K562 (cell line): Measurements from ENCODE around the gene EPN2.

ENCODE experiments used
- ELF1 ChIP-seq: fragments of 200-800 bp; sonication (Bioruptor generic); IDR thresholded peaks from 2 replicates; pipeline ENCODE4 v1.6.1; 2016; ENCODE audit warnings: missing genetic modification characterization, missing compliant biosample characterization
- GTF2F1 ChIP-seq: IDR thresholded peaks from 2 replicates; pipeline ENCODE4 v1.6.1; 2011; ENCODE audit warnings: low read depth, low read length, improper control_type of control experiment
- MAFK ChIP-seq: IDR thresholded peaks from 2 replicates; pipeline ENCODE4 v1.6.1; 2011; ENCODE audit warnings: low read length, improper control_type of control experiment
- NFATC3 ChIP-seq: fragments of 450-650 bp; IDR thresholded peaks from 2 replicates; pipeline ENCODE4 v1.6.1; 2017; ENCODE audit warnings: mild to moderate bottlenecking
- SREBF2 ChIP-seq: sonication (generic); formaldehyde crosslinking; IDR thresholded peaks from 2 replicates; pipeline ENCODE4 v1.4.0; 2020; ENCODE audit warnings: mild to moderate bottlenecking, missing genetic modification reagents
- TAF1 ChIP-seq: IDR thresholded peaks from 2 replicates; pipeline ENCODE4 v1.6.1; 2011; ENCODE audit warnings: mild to moderate bottlenecking, low read length, moderate library complexity; ENCODE audit not compliant: insufficient read depth, control insufficient read depth, severe bottlenecking; ENCODE audit errors: extremely low read depth
- TF ChIP-seq, protein P1 (sequence below), 2 experiments: fragments of 450-650 bp; conservative IDR thresholded peaks; 2 replicates each; pipeline ENCODE4 v1.6.1; 2017; ENCODE audit warnings: mild to moderate bottlenecking in 2 of 2, moderate library complexity in 2 of 2
- TF ChIP-seq, protein P2 (sequence below): IDR thresholded peaks from 2 replicates; pipeline ENCODE4 v1.6.1; 2014; ENCODE audit warnings: antibody characterized with exemption
- TF ChIP-seq, protein P3 (sequence below): fragments of 450-650 bp; IDR thresholded peaks from 2 replicates; pipeline ENCODE4 v1.6.1; 2016; ENCODE audit warnings: low read depth, mild to moderate bottlenecking, moderate library complexity
- TF ChIP-seq, protein P4 (sequence below), 3 experiments: IDR thresholded peaks in 2 of 3; conservative IDR thresholded peaks in 1 of 3; 2 replicates each; pipeline ENCODE4 v1.5.1; 2011 to 2012; ENCODE audit warnings: low read length in 3 of 3, mild to moderate bottlenecking in 3 of 3, control low read depth in 2 of 3, improper control_type of control experiment in 1 of 3, inconsistent platforms in 1 of 3, low read depth in 1 of 3, mixed read lengths in 1 of 3, moderate library complexity in 1 of 3; ENCODE audit not compliant: insufficient read depth in 2 of 3

DNA sequence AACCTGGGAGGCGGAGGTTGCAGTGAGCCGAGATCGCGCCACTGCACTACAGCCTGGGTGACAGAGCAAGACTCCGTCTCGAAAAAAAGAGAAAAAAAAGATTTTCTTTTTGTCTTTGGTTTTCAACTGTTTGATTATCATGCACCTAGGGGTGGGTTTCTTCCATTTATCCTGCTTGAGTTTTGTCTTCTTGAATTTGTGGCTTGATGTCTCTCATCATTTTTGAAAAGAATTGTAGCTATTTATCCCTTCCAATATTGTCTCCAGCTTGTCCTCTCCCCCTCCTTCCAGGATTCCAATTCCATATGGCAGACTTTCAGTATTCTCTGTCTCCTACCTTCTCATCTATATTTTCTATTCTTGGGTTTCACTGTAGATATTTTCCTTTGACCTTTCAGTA, 117.6 kb downstream of the EPN2 start:
- TF ChIP-seq, protein P1, sequence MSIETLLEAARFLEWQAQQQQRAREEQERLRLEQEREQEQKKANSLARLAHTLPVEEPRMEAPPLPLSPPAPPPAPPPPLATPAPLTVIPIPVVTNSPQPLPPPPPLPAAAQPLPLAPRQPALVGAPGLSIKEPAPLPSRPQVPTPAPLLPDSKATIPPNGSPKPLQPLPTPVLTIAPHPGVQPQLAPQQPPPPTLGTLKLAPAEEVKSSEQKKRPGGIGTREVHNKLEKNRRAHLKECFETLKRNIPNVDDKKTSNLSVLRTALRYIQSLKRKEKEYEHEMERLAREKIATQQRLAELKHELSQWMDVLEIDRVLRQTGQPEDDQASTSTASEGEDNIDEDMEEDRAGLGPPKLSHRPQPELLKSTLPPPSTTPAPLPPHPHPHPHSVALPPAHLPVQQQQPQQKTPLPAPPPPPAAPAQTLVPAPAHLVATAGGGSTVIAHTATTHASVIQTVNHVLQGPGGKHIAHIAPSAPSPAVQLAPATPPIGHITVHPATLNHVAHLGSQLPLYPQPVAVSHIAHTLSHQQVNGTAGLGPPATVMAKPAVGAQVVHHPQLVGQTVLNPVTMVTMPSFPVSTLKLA (conservative IDR thresholded peaks at IDR 0.05) = no peak
- TF ChIP-seq MAFK (no peak), SREBF2 (CRISPR knock-in tag) (no peak), ELF1 (tag) (no peak), TAF1 (no peak), GTF2F1 (no peak), NFATC3 (no peak)
- TF ChIP-seq, protein P2, sequence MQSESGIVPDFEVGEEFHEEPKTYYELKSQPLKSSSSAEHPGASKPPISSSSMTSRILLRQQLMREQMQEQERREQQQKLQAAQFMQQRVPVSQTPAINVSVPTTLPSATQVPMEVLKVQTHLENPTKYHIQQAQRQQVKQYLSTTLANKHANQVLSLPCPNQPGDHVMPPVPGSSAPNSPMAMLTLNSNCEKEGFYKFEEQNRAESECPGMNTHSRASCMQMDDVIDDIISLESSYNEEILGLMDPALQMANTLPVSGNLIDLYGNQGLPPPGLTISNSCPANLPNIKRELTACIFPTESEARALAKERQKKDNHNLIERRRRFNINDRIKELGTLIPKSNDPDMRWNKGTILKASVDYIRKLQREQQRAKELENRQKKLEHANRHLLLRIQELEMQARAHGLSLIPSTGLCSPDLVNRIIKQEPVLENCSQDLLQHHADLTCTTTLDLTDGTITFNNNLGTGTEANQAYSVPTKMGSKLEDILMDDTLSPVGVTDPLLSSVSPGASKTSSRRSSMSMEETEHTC = no peak
- TF ChIP-seq, protein P3, sequence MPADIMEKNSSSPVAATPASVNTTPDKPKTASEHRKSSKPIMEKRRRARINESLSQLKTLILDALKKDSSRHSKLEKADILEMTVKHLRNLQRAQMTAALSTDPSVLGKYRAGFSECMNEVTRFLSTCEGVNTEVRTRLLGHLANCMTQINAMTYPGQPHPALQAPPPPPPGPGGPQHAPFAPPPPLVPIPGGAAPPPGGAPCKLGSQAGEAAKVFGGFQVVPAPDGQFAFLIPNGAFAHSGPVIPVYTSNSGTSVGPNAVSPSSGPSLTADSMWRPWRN = no peak
- TF ChIP-seq, protein P4, sequence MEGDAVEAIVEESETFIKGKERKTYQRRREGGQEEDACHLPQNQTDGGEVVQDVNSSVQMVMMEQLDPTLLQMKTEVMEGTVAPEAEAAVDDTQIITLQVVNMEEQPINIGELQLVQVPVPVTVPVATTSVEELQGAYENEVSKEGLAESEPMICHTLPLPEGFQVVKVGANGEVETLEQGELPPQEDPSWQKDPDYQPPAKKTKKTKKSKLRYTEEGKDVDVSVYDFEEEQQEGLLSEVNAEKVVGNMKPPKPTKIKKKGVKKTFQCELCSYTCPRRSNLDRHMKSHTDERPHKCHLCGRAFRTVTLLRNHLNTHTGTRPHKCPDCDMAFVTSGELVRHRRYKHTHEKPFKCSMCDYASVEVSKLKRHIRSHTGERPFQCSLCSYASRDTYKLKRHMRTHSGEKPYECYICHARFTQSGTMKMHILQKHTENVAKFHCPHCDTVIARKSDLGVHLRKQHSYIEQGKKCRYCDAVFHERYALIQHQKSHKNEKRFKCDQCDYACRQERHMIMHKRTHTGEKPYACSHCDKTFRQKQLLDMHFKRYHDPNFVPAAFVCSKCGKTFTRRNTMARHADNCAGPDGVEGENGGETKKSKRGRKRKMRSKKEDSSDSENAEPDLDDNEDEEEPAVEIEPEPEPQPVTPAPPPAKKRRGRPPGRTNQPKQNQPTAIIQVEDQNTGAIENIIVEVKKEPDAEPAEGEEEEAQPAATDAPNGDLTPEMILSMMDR (IDR thresholded peaks at IDR 0.05 in 2 of 3, conservative IDR thresholded peaks at IDR 0.05 in 1 of 3; ENCODE audit: insufficient read depth in 2 of 3, low read depth in 1 of 3, low read length in 3 of 3) = no peak
